ENCODE results near the gene NUCKS1.

DNA sequence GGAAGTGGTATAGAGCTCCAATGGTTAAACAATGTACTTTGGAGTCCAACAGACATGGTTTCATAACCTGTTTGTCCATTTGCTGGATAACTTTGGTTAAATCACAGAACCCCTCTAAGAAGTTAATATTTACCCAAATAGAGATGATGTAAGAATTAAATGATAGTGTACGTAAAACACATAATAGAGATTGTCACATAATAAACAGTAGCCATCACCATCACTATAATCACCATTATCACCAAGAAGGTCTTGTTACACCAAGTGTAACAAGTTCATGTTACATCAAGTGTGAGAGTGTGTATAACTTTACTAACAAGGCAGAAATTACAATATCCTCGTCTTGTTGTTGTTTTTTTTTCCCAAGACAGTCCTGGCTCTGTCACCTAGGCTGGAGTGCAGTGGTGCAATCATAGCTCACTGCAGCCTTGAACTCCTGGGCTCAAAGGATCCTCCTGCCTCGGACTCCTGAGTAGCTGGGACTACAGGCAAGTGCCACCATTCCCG lies 23.3 kb downstream of the NUCKS1 start:
- TF ChIP-seq, protein P1, sequence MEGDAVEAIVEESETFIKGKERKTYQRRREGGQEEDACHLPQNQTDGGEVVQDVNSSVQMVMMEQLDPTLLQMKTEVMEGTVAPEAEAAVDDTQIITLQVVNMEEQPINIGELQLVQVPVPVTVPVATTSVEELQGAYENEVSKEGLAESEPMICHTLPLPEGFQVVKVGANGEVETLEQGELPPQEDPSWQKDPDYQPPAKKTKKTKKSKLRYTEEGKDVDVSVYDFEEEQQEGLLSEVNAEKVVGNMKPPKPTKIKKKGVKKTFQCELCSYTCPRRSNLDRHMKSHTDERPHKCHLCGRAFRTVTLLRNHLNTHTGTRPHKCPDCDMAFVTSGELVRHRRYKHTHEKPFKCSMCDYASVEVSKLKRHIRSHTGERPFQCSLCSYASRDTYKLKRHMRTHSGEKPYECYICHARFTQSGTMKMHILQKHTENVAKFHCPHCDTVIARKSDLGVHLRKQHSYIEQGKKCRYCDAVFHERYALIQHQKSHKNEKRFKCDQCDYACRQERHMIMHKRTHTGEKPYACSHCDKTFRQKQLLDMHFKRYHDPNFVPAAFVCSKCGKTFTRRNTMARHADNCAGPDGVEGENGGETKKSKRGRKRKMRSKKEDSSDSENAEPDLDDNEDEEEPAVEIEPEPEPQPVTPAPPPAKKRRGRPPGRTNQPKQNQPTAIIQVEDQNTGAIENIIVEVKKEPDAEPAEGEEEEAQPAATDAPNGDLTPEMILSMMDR (IDR thresholded peaks at IDR 0.05) = no peak
- no peak for TF ChIP-seq POLR2A (IDR thresholded peaks at IDR 0.05)

Data from esophagus squamous epithelium (tissue), 4 donors.